Astrocyte of the spinal cord (primary cell): ENCODE results near the gene XKR8.

Experiments used
- DNase-seq: peaks from one replicate; pipeline ENCODE4 v3.0.0; 2011; ENCODE audit warnings: low read depth, low spot score
- H3K4me3 ChIP-seq: 2 replicates; pipeline ENCODE4 v1.5.1; 2011; ENCODE audit warnings: low read depth, mild to moderate bottlenecking, low read length, moderate library complexity
- in situ Hi-C: cut with HindIII; loops from 2 replicates; pipeline ENCODE4 v1.10.0; 2017; ENCODE audit warnings: low sequenced_read_pairs
- TF ChIP-seq, protein P1 (sequence below): IDR thresholded peaks from 2 replicates; pipeline ENCODE4 v1.5.1; 2012; ENCODE audit warnings: low read depth, mild to moderate bottlenecking, low read length, inconsistent platforms

Gene XKR8

GRCh38 chr1:27931759-27932158 is 28.0 kb upstream of the XKR8 start:
- TF ChIP-seq, protein P1, sequence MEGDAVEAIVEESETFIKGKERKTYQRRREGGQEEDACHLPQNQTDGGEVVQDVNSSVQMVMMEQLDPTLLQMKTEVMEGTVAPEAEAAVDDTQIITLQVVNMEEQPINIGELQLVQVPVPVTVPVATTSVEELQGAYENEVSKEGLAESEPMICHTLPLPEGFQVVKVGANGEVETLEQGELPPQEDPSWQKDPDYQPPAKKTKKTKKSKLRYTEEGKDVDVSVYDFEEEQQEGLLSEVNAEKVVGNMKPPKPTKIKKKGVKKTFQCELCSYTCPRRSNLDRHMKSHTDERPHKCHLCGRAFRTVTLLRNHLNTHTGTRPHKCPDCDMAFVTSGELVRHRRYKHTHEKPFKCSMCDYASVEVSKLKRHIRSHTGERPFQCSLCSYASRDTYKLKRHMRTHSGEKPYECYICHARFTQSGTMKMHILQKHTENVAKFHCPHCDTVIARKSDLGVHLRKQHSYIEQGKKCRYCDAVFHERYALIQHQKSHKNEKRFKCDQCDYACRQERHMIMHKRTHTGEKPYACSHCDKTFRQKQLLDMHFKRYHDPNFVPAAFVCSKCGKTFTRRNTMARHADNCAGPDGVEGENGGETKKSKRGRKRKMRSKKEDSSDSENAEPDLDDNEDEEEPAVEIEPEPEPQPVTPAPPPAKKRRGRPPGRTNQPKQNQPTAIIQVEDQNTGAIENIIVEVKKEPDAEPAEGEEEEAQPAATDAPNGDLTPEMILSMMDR: no peak
- DNase-seq: no peak
- in situ Hi-C loops: no loop called here
- H3K4me3 ChIP-seq: no peak overlapping the region

DNA sequence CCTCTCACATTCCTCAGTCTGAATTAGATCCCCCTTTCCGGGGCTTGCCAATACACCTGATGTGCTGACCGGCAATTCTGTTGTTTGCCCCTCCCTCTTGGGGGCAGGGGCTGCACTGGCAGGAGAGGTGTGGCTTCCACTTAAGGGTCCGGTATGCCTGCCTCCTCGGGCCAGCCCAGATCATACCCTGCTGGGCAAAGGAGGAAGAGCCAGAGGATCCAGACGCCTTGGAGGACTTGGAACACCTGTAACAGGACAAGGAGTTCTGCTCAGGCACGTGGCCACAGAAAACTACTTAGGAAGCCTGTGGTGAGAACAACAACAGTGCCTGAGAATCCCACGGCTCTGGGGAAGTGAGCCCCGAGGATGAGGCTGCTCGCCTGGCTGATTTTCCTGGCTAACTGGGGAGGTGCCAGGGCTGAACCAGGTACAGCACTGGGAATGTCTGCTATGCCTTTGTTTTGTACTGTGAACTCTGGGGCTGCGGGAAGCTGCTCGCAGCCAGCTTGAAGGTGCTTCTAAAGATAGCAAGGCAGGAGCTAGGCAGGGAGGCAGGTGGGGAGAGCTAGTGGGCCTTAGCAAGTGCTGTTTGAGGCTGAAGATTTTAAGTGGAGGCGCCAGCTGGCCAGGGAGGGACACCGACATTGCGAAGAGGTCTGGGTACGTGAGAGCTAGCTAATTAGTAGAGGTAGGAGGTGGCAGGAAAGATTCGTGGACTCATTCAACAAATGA is 24.8 kb upstream of the XKR8 start, which contains the start of gene SMPDL3B:
SMPDL3B (plus strand) TSS at position 183 of the 732 bp plus-strand sequence; CDS start at position 367, 184 bp downstream.
- H3K4me3 ChIP-seq: no peak within 1 kb of the TSS
- in situ Hi-C loops: no loop called here
- TF ChIP-seq, protein P1: no peak

GRCh38 chr1:27935721-27936120 is 24.1 kb upstream of the XKR8 start:
- in situ Hi-C loops: no loop called here
- no peak overlapping the region for H3K4me3 ChIP-seq
- TF ChIP-seq, protein P1: no peak
- no peak for DNase-seq

More for the DNA sequence above, 24.8 kb upstream of the XKR8 start, which contains the start of gene SMPDL3B:
- DNase-seq: no peak

GRCh38 chr1:27936370-27936769 is 23.4 kb upstream of the XKR8 start:
- TF ChIP-seq, protein P1: no peak
- in situ Hi-C loops: no loop called here
- no peak for DNase-seq

GRCh38 chr1:27937524-27937836 is 22.3 kb upstream of the XKR8 start:
- DNase-seq: no peak
- in situ Hi-C loops: no loop called here
- TF ChIP-seq, protein P1: no peak
- no peak overlapping the region for H3K4me3 ChIP-seq

More at GRCh38 chr1:27936370-27936769, 23.4 kb upstream of the XKR8 start:
- no peak overlapping the region for H3K4me3 ChIP-seq

- H3K4me3 ChIP-seq: no peak overlapping the region
- in situ Hi-C loops: no loop called here
- TF ChIP-seq, protein P1: no peak
- no peak for DNase-seq
These were observed 21.3 kb upstream of the XKR8 start for GRCh38 chr1:27938488-27938887.

GRCh38 chr1:27940297-27940696 is 19.5 kb upstream of the XKR8 start:
- no peak overlapping the region for H3K4me3 ChIP-seq
- DNase-seq: no peak
- in situ Hi-C loops: no loop called here
- TF ChIP-seq, protein P1: peak; percentile 48
